GM19240 (cell line): ENCODE measurements around the gene PKD2L1.
A peak's percentile ranks its signal among the peaks of the same experiment; 100 is the strongest.

Experiments used
- DNase-seq: peaks from one replicate; pipeline ENCODE4 v3.0.0; 2011; ENCODE audit warnings: low spot score; ENCODE audit not compliant: insufficient read length

Gene PKD2L1

GRCh38 chr10:100356067-100357017 is 26.3 kb upstream of the PKD2L1 start:
- DNase-seq: no peak

- no peak for DNase-seq
Measured at GRCh38 chr10:100355086-100355485, 25.1 kb upstream of the PKD2L1 start.

GRCh38 chr10:100353770-100354485 is 23.9 kb upstream of the PKD2L1 start:
- DNase-seq: no peak

DNA sequence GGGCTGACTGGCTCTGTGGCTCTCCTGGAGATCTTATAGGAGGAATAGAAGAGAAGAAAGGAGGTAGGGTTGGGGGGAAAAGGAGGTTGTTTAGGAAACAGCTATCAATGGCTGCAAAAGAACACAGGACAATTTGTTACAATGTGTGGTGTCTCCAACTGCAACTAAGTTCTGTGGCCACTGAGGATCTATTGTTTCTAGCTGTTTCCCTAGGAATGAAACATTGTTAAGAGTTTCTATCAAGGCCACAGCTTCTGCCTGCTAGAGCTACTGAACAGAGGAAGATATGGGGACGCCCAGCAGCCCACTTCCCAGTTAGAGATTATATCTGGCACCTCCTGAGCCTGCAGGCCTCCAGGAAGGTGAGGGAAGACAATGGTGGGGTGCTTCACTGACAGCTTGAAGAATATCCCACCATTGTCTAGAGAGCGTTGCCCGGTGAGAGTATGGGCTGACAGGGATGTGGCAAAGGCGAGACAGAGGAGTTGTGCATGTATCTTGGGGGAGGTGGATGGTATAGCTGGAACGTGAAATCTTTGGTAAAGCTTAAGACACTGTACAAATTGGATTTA is 21.0 kb upstream of the PKD2L1 start:
- no peak for DNase-seq

GRCh38 chr10:100349672-100350071 is 19.6 kb upstream of the PKD2L1 start:
- no peak for DNase-seq

GRCh38 chr10:100349087-100349486 is 19.1 kb upstream of the PKD2L1 start:
- no peak for DNase-seq

DNA sequence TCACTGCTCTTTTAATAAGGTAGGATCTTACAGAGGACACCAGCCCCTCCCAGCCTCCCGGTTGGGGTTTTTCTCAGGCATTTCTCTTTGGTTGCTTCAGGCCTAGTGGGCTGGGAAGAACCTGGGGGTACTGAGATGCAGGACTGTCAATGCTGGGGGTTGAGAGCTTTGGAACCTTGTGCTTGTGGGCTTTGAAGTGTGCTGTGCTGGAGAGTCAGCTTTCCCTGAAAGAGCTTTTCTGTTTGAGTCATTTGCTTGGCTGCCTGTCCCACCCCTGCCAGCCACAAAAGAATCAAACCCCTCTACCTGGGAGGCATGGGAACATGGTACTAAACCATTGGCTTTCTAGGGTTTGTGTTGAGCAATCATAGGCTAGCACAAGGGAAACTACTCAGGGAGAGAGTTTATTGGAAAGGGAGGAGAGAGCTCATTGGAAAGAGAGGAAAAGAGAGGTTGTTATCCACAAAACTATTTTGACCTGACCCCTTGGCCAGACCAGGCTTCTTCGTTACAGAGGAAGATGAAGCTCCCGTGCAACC is 18.4 kb upstream of the PKD2L1 start:
- DNase-seq: no peak

- DNase-seq: no peak
Measured at GRCh38 chr10:100347568-100348195, 17.7 kb upstream of the PKD2L1 start.

GRCh38 chr10:100346765-100347567 is 16.9 kb upstream of the PKD2L1 start, which contains the start of gene SCD:
Gene SCD (plus strand): TSS chr10:100347233. CDS start chr10:100347505, 272 bp downstream.
- DNase-seq: peak; percentile 76

DNA sequence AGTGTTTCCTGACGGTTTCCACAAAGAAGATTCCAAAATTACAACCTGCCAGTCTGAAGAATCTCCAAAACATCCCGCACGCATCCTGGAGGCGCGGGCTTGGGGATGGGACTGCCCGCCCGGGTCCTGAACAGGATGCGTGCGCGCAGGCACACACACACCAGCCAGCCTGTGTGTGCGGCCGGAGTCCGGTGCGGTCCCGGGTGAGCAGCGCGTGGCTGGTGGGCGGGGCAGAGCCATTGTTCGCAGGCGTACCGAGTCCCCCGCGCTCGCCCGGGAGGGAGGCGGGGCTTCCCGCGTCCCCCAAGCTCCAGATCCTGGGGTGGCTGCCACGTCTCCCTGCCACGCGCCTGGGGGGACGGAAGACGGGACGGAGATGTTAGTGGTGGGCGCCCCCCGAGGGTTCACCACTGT is 16.3 kb upstream of the PKD2L1 start:
- DNase-seq: no peak

- no peak for DNase-seq
Measured at GRCh38 chr10:100345570-100346330, 15.7 kb upstream of the PKD2L1 start.

DNA sequence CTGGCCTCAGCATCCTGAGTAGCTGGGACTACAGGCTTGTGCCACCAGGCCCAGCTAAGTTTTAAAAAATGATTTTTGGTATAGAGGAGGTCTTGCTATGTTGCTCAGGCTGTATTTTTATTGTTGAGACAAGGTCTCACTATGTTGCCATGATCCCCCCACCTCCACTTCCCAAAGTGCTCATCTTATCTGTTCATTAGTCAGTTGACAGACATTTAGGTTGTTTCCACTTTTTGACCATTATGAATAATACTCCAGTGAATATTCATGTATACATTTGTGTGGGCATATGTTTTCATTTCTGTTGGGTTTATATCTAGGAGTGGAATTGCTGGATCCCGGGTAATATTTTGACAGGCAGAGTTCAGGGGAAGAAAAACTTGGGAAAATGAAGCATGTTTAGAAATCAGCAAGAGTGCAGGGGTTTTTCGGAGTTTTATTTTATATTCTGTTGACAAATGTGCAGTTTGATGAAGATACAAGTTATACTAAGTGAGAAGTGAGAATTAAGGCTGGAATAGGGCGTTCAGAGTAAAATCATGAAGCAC is 14.3 kb upstream of the PKD2L1 start:
- no peak for DNase-seq

GRCh38 chr10:100342627-100342972 is 12.6 kb upstream of the PKD2L1 start:
- DNase-seq: no peak

- no peak for DNase-seq
Measured at GRCh38 chr10:100341953-100342626, 12.1 kb upstream of the PKD2L1 start.

- DNase-seq: no peak
Measured at GRCh38 chr10:100340948-100341847, 11.2 kb upstream of the PKD2L1 start.

DNA sequence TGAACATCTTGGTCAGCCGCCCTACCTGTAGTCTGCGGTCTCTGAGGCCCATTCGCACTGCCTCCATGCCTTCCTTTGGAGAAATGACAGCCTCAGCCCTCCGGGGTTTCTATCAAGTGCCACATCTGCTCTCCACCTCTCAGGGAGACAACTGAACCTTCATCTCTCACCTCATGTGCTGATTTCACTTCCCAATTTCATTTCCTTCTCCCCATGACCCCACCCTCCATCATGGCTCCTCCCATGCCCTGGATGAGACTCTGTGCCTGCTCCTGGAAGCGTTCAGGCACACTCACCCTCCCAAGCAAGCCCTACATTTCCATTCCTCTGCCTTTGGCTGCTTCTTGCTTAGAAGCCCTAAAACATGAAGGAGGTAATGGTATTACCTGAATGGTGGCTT is 9.2 kb upstream of the PKD2L1 start:
- DNase-seq: no peak

- DNase-seq: peak; percentile 56
Measured at GRCh38 chr10:100338434-100339036, 8.5 kb upstream of the PKD2L1 start.
